CD4-positive, alpha-beta T cell treated with Interleukin-2 at 100 ng/mL for 4 hours (primary cell): Measurements from ENCODE around the gene MCAM.

Source experiments
- DNase-seq: peaks from one replicate; pipeline ENCODE4 v3.0.0-alpha.2; 2020; ENCODE audit warnings: low spot score

The MCAM gene

GRCh38 chr11:119345685-119346084, 28.8 kb upstream of the MCAM start:
- DNase-seq = no peak

GRCh38 chr11:119344291-119345010, 27.5 kb upstream of the MCAM start:
- DNase-seq = no peak

- no peak for DNase-seq
Measured at GRCh38 chr11:119343726-119344125, 26.8 kb upstream of the MCAM start.

GRCh38 chr11:119342362-119343130, 25.6 kb upstream of the MCAM start:
- DNase-seq = no peak

- DNase-seq = no peak
Measured at GRCh38 chr11:119342023-119342300, 25.0 kb upstream of the MCAM start.

- DNase-seq = no peak
Measured at GRCh38 chr11:119341222-119342022, 24.5 kb upstream of the MCAM start.

GRCh38 chr11:119340335-119341221, 23.6 kb upstream of the MCAM start, which contains the start of gene C1QTNF5:
TSS of gene C1QTNF5 (minus strand) at chr11:119340883. CDS start at chr11:119340397, 486 bp downstream.
- DNase-seq = no peak

- peak; percentile 13 for DNase-seq
Measured at GRCh38 chr11:119339589-119340334, 22.8 kb upstream of the MCAM start.

GRCh38 chr11:119338965-119339588, 22.1 kb upstream of the MCAM start:
- DNase-seq = no peak

GRCh38 chr11:119338318-119338890, 21.5 kb upstream of the MCAM start:
- DNase-seq = peak; percentile 74

- DNase-seq = no peak
Measured at GRCh38 chr11:119337581-119338317, 20.8 kb upstream of the MCAM start.

GRCh38 chr11:119336744-119337469, 20.0 kb upstream of the MCAM start:
- no peak for DNase-seq

GRCh38 chr11:119335655-119336543, 19.0 kb upstream of the MCAM start:
- no peak for DNase-seq

GRCh38 chr11:119335091-119335654, 18.2 kb upstream of the MCAM start:
- no peak for DNase-seq

- DNase-seq = peak; percentile 97
Measured at GRCh38 chr11:119334174-119334930, 17.4 kb upstream of the MCAM start, which contains the start of gene RNF26. TSS of gene RNF26 (plus strand) at chr11:119334527. CDS start at chr11:119335123, 596 bp downstream.

- no peak for DNase-seq
Measured at GRCh38 chr11:119332111-119332765, 15.3 kb upstream of the MCAM start.
